ENCODE measurements around the gene NFIA. TPM values are rescaled to one million over a fixed set of nuclear protein-coding genes. Genes with fewer than 3 reads are reported as not detected.
"Not testable (repeated sequence)": the region's sequence is repeated elsewhere in the genome, so short reads cannot be mapped to it uniquely, and the experiment has no call there.

NFIA gene
- total and polyA plus RNA-seq, 4 experiments from 2014 or later = 5.1 to 7.3 (median 6.7) TPM

DNA sequence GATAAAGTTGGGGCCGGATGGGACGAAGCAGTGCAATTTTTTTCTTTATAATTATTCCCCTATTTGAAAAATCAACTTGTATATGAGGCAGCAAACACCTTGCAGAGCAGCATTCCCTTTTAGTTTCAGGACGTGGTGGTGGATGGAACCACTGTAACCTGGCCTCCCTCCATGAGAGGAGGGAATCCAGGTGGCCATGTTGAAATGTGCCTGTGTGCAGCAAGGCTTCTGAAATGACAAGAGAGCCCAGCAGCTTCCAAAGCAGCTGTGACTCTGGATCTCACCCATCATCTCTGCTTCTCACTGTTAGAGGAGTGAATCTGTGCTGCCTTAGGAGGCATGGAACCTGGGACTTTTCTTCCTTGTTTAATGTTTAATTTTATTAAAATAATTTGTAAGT lies 42.3 kb downstream of the NFIA start:
- intact Hi-C loops (cut with micrococcal nuclease) = loop anchor here (5.0 kb wide), 1 partner anchor 72 kb away; no protein-coding TSS in a partner anchor
- no peak overlapping the region for H3K4me3 Mint-ChIP-seq
- H3K27me3 Mint-ChIP-seq = no peaks in the 10 kb centered on the region
- ChIA-PET POLR2A (ENCODE audit: partially characterized antibody) (no interaction called here), CTCF (ENCODE audit: partially characterized antibody) (interaction anchor here (1.2 kb wide), 1 partner anchor 75 kb away, joined by 3 read pairs; no protein-coding TSS in a partner anchor)
- H3K27me3 ChIP-seq (ENCODE audit: insufficient read depth, low read length) = no peaks in the 10 kb centered on the region
- H3K27ac ChIP-seq (ENCODE audit: low read depth, low read length) = no peak overlapping the region
- no peaks in the 10 kb centered on the region for H3K9me3 ChIP-seq (ENCODE audit: control insufficient read depth in 1 of 2, low read length in 2 of 2)
- H3K27ac Mint-ChIP-seq = no peak overlapping the region
- H3K4me1 Mint-ChIP-seq = peaks cover 0 to 3% (median 0%) of the 10 kb centered on the region in 4 donors
- no peaks in the 10 kb centered on the region for H3K4me1 ChIP-seq (ENCODE audit: insufficient read depth, low read length)
- H3K4me3 ChIP-seq (ENCODE audit: low read length in 2 of 2) = no peak overlapping the region
- no peaks in the 10 kb centered on the region for H3K36me3 Mint-ChIP-seq
- DNase-seq = no peak
- H3K36me3 ChIP-seq (ENCODE audit: insufficient read depth, low read length) = no peaks in the 10 kb centered on the region
- no peaks in the 10 kb centered on the region for H3K9me3 Mint-ChIP-seq

DNA sequence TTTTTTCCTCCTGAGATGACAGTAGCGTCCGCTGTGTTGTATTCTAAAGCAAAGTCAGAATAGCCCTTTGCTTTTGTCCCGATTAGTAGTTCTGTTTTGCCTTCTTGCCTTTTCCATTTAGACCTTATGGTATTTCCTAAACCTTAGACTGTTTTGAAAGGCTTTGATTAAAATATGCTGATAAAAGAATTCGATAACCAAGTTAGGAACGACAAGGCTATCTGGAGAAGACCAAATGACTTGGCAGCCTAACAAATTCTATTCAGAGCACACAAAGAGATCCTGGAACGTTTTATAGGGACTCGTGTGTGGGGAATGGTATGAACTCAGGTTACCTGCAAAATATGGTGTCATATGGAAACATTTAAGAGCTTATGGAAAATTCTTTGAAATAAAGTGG lies 42.9 kb downstream of the NFIA start:
- Histone ChIP-seq H3K9me3 (ENCODE audit: control insufficient read depth in 1 of 2, low read length in 2 of 2) (no peaks in the 10 kb centered on the region), H3K27me3 (ENCODE audit: insufficient read depth, low read length) (no peaks in the 10 kb centered on the region), H3K27ac (ENCODE audit: low read depth, low read length) (no peak overlapping the region), H3K36me3 (ENCODE audit: insufficient read depth, low read length) (no peaks in the 10 kb centered on the region), H3K4me1 (ENCODE audit: insufficient read depth, low read length) (no peaks in the 10 kb centered on the region), H3K4me3 (ENCODE audit: low read length in 2 of 2) (no peak overlapping the region)
- no peak for DNase-seq
- Mint-ChIP-seq H3K9me3 (no peaks in the 10 kb centered on the region), H3K4me3 (no peak overlapping the region), H3K27ac (no peak overlapping the region), H3K27me3 (no peaks in the 10 kb centered on the region), H3K36me3 (no peaks in the 10 kb centered on the region), H3K4me1 (peaks cover 0 to 3% (median 0%) of the 10 kb centered on the region in 4 donors)
- POLR2A ChIA-PET (ENCODE audit: partially characterized antibody) = no interaction called here
- intact Hi-C loops (cut with micrococcal nuclease) = no loop called here
- CTCF ChIA-PET (ENCODE audit: partially characterized antibody) = interaction anchor here (1.2 kb wide), 1 partner anchor 76 kb away, joined by 3 read pairs; no protein-coding TSS in a partner anchor

DNA sequence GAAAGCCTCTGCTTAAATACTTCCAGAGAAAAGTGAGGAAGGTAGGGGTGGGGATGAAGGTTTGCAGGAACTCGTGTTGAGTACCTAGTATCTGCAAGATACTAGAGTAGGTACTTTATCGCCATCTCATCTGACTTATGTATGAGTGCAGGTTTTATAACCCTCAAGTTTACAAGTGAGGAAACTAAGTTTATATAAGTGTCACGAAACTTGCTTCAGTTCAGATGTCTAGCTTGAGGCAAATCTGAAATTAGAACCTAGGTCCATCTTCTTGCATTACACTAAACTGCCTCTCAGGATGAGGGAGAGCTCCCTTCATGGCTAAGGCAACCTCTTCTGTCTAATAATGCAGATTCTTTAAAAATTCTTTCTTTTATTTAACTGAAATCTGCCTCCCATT lies 43.5 kb downstream of the NFIA start:
- H3K27ac Mint-ChIP-seq = no peak overlapping the region
- Histone ChIP-seq H3K4me1 (ENCODE audit: insufficient read depth, low read length) (no peaks in the 10 kb centered on the region), H3K4me3 (ENCODE audit: low read length in 2 of 2) (no peak overlapping the region), H3K27me3 (ENCODE audit: insufficient read depth, low read length) (no peaks in the 10 kb centered on the region), H3K27ac (ENCODE audit: low read depth, low read length) (no peak overlapping the region), H3K36me3 (ENCODE audit: insufficient read depth, low read length) (no peaks in the 10 kb centered on the region), H3K9me3 (ENCODE audit: control insufficient read depth in 1 of 2, low read length in 2 of 2) (no peaks in the 10 kb centered on the region)
- ChIA-PET CTCF (ENCODE audit: partially characterized antibody) (no interaction called here), POLR2A (ENCODE audit: partially characterized antibody) (no interaction called here)
- H3K27me3 Mint-ChIP-seq = no peaks in the 10 kb centered on the region
- no peak for DNase-seq
- intact Hi-C loops (cut with micrococcal nuclease) = no loop called here
- no peaks in the 10 kb centered on the region for H3K36me3 Mint-ChIP-seq
- peaks cover 0 to 3% (median 0%) of the 10 kb centered on the region in 4 donors for H3K4me1 Mint-ChIP-seq
- H3K9me3 Mint-ChIP-seq = no peaks in the 10 kb centered on the region
- no peak overlapping the region for H3K4me3 Mint-ChIP-seq

DNA sequence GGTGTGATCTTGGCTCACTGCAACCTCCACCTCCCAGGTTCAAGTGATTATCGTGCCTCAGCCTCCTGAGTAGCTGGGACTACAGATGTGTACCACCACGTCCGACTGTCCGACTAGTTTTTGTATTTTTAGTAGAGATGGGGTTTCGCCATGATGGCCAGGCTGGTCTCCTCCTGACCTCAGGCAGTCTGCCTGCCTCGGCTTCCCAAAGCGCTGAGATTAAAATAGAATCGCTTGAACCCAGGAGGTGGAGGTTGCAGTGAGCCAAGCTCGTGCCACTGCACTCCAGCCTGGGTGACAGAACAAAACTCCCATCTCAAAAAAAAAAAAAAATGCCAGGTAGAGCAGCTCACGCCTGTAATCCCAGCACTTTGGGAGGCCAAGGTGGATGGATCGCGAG lies 44.5 kb downstream of the NFIA start:
- H3K4me3 Mint-ChIP-seq; H3K36me3 ChIP-seq (ENCODE audit: insufficient read depth, low read length); H3K36me3 Mint-ChIP-seq; H3K4me1 Mint-ChIP-seq; intact Hi-C loops (cut with micrococcal nuclease); H3K27ac Mint-ChIP-seq; H3K4me1 ChIP-seq (ENCODE audit: insufficient read depth, low read length); H3K9me3 ChIP-seq (ENCODE audit: control insufficient read depth in 1 of 2, low read length in 2 of 2); DNase-seq; POLR2A ChIA-PET (ENCODE audit: partially characterized antibody); H3K27me3 ChIP-seq (ENCODE audit: insufficient read depth, low read length); H3K4me3 ChIP-seq (ENCODE audit: low read length in 2 of 2); H3K27me3 Mint-ChIP-seq; H3K9me3 Mint-ChIP-seq; H3K27ac ChIP-seq (ENCODE audit: low read depth, low read length): not testable (repeated sequence)
- CTCF ChIA-PET (ENCODE audit: partially characterized antibody) = interaction anchor here (0.6 to 0.9 kb wide), 2 partner anchors 48 to 725 kb away, joined by 3 to 4 read pairs; no protein-coding TSS in a partner anchor

DNA sequence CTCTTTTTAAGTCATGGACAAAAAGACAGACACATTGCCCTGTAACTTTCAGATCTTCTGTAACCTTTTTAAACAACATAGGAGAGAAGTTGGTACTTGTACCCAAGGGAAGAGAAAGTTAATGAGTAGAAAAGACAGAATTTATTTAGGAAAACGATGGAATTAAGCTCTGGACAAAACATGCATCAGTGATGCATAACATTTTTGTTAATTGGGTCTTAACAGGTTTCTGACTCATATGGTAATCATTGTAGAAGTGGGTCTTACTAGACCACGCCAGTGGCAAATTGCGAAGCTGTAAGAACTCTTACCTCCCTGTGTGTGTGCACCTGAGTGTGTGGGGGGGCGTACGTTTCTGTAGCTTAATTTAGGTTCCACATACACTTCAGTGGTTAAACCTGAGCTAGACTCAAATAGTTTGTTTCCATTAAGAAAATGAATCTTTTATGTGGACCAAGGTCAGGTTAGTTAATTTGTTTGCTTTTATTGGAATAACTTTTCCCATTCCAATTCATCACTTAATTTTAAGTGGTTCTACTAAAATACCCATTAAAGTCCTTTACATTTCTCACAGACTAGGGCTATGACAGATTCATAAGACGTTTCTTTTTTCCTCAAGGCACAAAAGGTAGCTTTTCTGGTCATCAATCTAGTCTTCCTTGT lies 48.1 kb downstream of the NFIA start:
- Histone ChIP-seq H3K4me3 (ENCODE audit: low read length in 2 of 2) (no peak overlapping the region), H3K36me3 (ENCODE audit: insufficient read depth, low read length) (no peaks in the 10 kb centered on the region), H3K27ac (ENCODE audit: low read depth, low read length) (no peak overlapping the region), H3K27me3 (ENCODE audit: insufficient read depth, low read length) (no peaks in the 10 kb centered on the region), H3K4me1 (ENCODE audit: insufficient read depth, low read length) (no peaks in the 10 kb centered on the region), H3K9me3 (ENCODE audit: control insufficient read depth in 1 of 2, low read length in 2 of 2) (no peaks in the 10 kb centered on the region)
- intact Hi-C loops (cut with micrococcal nuclease) = no loop called here
- peaks cover 0 to 3% of the 10 kb centered on the region in 2 donors for H3K36me3 Mint-ChIP-seq
- ChIA-PET CTCF (ENCODE audit: partially characterized antibody) (no interaction called here), POLR2A (ENCODE audit: partially characterized antibody) (no interaction called here)
- H3K27me3 Mint-ChIP-seq = peaks cover 2 to 3% of the 10 kb centered on the region in 2 donors
- no peak for DNase-seq
- H3K4me3 Mint-ChIP-seq = no peak overlapping the region
- H3K27ac Mint-ChIP-seq = no peak overlapping the region
- no peaks in the 10 kb centered on the region for H3K9me3 Mint-ChIP-seq
- peaks cover 5 to 7% (median 6%) of the 10 kb centered on the region in 4 donors for H3K4me1 Mint-ChIP-seq

DNA sequence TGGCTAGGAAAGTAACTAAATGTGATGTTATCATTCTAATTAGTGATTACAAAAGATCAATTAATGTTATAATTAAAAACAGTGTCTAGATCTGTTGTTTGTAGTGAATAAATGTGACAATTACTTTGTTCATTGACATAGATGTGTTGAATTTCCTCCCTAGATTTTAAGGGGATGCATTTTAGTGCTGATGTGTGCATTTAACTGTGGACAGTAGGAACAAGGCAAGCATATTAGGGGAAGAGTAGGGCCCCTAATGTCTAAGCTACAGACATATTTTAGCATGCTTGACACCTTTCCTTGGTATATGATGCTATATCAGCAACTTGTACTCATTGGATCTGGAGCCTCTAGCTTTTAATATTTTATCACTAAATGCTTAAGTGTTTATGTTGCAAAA lies 48.9 kb downstream of the NFIA start:
- Histone ChIP-seq H3K9me3 (ENCODE audit: control insufficient read depth in 1 of 2, low read length in 2 of 2) (no peaks in the 10 kb centered on the region), H3K27me3 (ENCODE audit: insufficient read depth, low read length) (no peaks in the 10 kb centered on the region), H3K4me3 (ENCODE audit: low read length in 2 of 2) (no peak overlapping the region), H3K4me1 (ENCODE audit: insufficient read depth, low read length) (no peaks in the 10 kb centered on the region), H3K27ac (ENCODE audit: low read depth, low read length) (no peak overlapping the region), H3K36me3 (ENCODE audit: insufficient read depth, low read length) (no peaks in the 10 kb centered on the region)
- Mint-ChIP-seq H3K4me3 (no peak overlapping the region), H3K27me3 (peaks cover 2 to 3% of the 10 kb centered on the region in 2 donors), H3K9me3 (no peaks in the 10 kb centered on the region), H3K36me3 (peaks cover 0 to 3% of the 10 kb centered on the region in 2 donors), H3K27ac (no peak overlapping the region), H3K4me1 (peaks cover 5 to 7% (median 6%) of the 10 kb centered on the region in 4 donors)
- no peak for DNase-seq
- ChIA-PET POLR2A (ENCODE audit: partially characterized antibody) (no interaction called here), CTCF (ENCODE audit: partially characterized antibody) (no interaction called here)
- intact Hi-C loops (cut with micrococcal nuclease) = no loop called here

DNA sequence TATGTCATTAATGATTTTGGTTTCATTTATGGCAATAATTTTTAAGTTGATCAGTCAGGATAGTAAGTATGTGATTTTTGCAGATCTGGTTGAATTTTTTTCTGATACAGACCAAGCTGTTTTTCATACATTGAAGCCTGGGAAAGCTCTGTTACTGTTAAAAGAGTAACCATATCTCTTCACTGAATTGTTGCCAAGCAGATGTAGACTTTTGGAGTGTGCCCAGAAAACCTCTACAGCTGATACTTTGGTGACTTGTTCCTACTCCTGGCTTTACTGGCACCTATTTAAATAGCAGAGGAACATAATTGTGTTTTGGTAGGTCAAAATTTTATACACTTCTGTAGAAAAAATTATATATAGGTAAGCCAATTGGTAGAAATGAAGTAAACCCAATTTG lies 49.4 kb downstream of the NFIA start:
- no peak overlapping the region for H3K27ac Mint-ChIP-seq
- no peaks in the 10 kb centered on the region for H3K36me3 ChIP-seq (ENCODE audit: insufficient read depth, low read length)
- H3K9me3 ChIP-seq (ENCODE audit: control insufficient read depth in 1 of 2, low read length in 2 of 2) = no peaks in the 10 kb centered on the region
- no peak overlapping the region for H3K4me3 Mint-ChIP-seq
- H3K27me3 ChIP-seq (ENCODE audit: insufficient read depth, low read length) = no peaks in the 10 kb centered on the region
- H3K36me3 Mint-ChIP-seq = peaks cover 0 to 3% of the 10 kb centered on the region in 2 donors
- no peaks in the 10 kb centered on the region for H3K4me1 ChIP-seq (ENCODE audit: insufficient read depth, low read length)
- CTCF ChIA-PET (ENCODE audit: partially characterized antibody) = no interaction called here
- H3K4me3 ChIP-seq (ENCODE audit: low read length in 2 of 2) = no peak overlapping the region
- intact Hi-C loops (cut with micrococcal nuclease) = no loop called here
- H3K9me3 Mint-ChIP-seq = no peaks in the 10 kb centered on the region
- peaks cover 5 to 7% (median 6%) of the 10 kb centered on the region in 4 donors for H3K4me1 Mint-ChIP-seq
- POLR2A ChIA-PET (ENCODE audit: partially characterized antibody) = no interaction called here
- H3K27me3 Mint-ChIP-seq = peaks cover 2 to 3% of the 10 kb centered on the region in 2 donors
- H3K27ac ChIP-seq (ENCODE audit: low read depth, low read length) = no peak overlapping the region
- no peak for DNase-seq

All from CD4-positive, alpha-beta memory T cell (primary cell).